Right lobe of liver (tissue), 6 donors: ENCODE data around the gene ZNF771. TPM values are rescaled to one million over a fixed set of nuclear protein-coding genes. Genes with fewer than 3 reads are reported as not detected.
"Not testable (repeated sequence)": the region's sequence is repeated elsewhere in the genome, so short reads cannot be mapped to it uniquely, and the experiment has no call there.

Experiments used
- ATAC-seq, 4 donors: fragments of 200-7000 bp; cut with Tn5 transposase; one replicate each; pipeline ENCODE4 v1.9.1; 2020; ENCODE audit warnings: mild to moderate bottlenecking in 4 of 4, moderate library complexity in 4 of 4
- DNase-seq, 3 donors: peaks; one replicate each; pipeline ENCODE4 v3.0.0-alpha.2; 2020
- H3K27ac ChIP-seq, 3 donors: fragments of 200-600 bp; one replicate each; pipeline ENCODE4 v1.8.0; 2022
- H3K27me3 ChIP-seq, 2 donors: fragments of 200-600 bp; one replicate each; pipeline ENCODE4 v1.8.0; 2022
- H3K36me3 ChIP-seq, 4 donors: fragments of 200-600 bp; sonication (generic) in 1 of 4; one replicate each; pipeline versions ENCODE4 v1.5.1 to v1.8.0; 2017 to 2022; ENCODE audit warnings: control low read depth in 1 of 4
- H3K4me1 ChIP-seq, 4 donors: fragments of 200-600 bp; sonication (generic) in 1 of 4; one replicate each; pipeline versions ENCODE4 v1.5.1 to v1.8.0; 2017 to 2022; ENCODE audit warnings: control low read depth in 1 of 4
- H3K4me3 ChIP-seq, 3 donors: fragments of 200-600 bp; one replicate each; pipeline ENCODE4 v1.8.0; 2022
- H3K9me3 ChIP-seq, 4 donors: fragments of 200-600 bp; sonication (generic) in 1 of 4; one replicate each; pipeline versions ENCODE4 v1.5.1 to v1.8.0; 2017 to 2022; ENCODE audit warnings: control low read depth in 1 of 4
- POLR2A ChIP-seq: fragments of 450-650 bp; IDR thresholded peaks from one replicate; pipeline ENCODE4 v1.6.1; 2017; ENCODE audit warnings: antibody characterized with exemption, mild to moderate bottlenecking
- WGBS: methylation state at CpG from one replicate; pipeline ENCODE4 v1.1.6; 2018; ENCODE audit warnings: low coverage, low lambda C conversion rate; ENCODE audit not compliant: insufficient coverage; ENCODE audit errors: missing lambda C conversion rate; 5-methylcytosine and 5-hydroxymethylcytosine counted together
- intact Hi-C, 2 donors: fragments of 100-400 bp; cut with DNase I; formaldehyde crosslinking; loops; one replicate each; pipeline versions ENCODE4 v1.11.2 to v1.14.1; 2022
- total RNA-seq, 6 experiments: library from RNA; depleted of rRNA in 2 of 6; stranded (reverse); fragments of >200 nt in 2 of 6; fragmentation: NEBNext Ultra II Directional in 3 of 6; extraction: Animal tissue kit (Norgen Biotek cat#: 25700) in 3 of 6; gene quantifications; one replicate each; pipeline versions ENCODE4 v1.1.0 to v1.2.4, GENCODE V29; 2016 to 2023
- TF ChIP-seq, protein P1 (sequence below), 4 donors: fragments of 200-600 bp in 3 of 4; fragments of 450-650 bp in 1 of 4; IDR thresholded peaks; one replicate each; pipeline versions ENCODE4 v1.5.1 to v1.8.0; 2016 to 2022; ENCODE audit warnings: antibody characterized with exemption in 4 of 4, mild to moderate bottlenecking in 2 of 4
- donor health status: DM: no; HTN: yes; CAD: no.
- donor health status: DM: no; HTN: no; CAD: no.
- donor health status: DM: no; HTN: no; CAD: no.
- donor health status: DM: no; HTN: yes; CAD: no.
- donor health status: DM: no; HTN: yes; CAD: no.

The ZNF771 gene
- total RNA-seq, 6 experiments from 2014 or later, result 3.9 to 11.3 (median 9.6) TPM

DNA sequence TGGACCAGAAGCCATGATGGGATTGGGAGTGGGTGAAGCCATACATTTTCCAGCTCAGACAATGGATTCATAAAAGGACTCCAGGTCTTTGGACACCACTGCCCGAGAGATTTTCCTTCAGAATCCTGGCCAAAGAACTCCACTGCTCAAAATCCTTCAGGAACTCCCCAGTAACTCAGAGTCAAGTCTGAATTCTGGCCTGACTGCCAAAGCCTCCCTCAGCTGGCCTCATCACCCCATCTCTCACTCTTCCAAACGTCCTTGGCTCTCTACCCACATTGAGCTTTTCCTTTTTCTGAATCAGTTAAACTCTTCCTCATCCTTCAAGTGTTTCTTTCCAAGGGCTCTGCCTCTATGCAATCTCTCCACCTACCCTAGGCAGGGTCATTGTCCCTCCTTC lies 23.9 kb upstream of the ZNF771 start:
- intact Hi-C loops, result no loop called here
- WGBS, result 64% methylated on average over 2 of the region's 2 CpGs
- no peak overlapping the region for H3K4me3 ChIP-seq
- H3K27ac ChIP-seq, result no peak overlapping the region
- no peaks in the 10 kb centered on the region for H3K9me3 ChIP-seq
- no peaks in the 10 kb centered on the region for H3K36me3 ChIP-seq
- H3K27me3 ChIP-seq, result no peaks in the 10 kb centered on the region
- ATAC-seq (no peak), DNase-seq (no peak)
- TF ChIP-seq, protein P1, sequence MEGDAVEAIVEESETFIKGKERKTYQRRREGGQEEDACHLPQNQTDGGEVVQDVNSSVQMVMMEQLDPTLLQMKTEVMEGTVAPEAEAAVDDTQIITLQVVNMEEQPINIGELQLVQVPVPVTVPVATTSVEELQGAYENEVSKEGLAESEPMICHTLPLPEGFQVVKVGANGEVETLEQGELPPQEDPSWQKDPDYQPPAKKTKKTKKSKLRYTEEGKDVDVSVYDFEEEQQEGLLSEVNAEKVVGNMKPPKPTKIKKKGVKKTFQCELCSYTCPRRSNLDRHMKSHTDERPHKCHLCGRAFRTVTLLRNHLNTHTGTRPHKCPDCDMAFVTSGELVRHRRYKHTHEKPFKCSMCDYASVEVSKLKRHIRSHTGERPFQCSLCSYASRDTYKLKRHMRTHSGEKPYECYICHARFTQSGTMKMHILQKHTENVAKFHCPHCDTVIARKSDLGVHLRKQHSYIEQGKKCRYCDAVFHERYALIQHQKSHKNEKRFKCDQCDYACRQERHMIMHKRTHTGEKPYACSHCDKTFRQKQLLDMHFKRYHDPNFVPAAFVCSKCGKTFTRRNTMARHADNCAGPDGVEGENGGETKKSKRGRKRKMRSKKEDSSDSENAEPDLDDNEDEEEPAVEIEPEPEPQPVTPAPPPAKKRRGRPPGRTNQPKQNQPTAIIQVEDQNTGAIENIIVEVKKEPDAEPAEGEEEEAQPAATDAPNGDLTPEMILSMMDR (IDR thresholded peaks at IDR 0.05), result no peak
- TF ChIP-seq POLR2A, result no peak
- peaks cover 0 to 6% (median 2%) of the 10 kb centered on the region in 4 donors for H3K4me1 ChIP-seq

DNA sequence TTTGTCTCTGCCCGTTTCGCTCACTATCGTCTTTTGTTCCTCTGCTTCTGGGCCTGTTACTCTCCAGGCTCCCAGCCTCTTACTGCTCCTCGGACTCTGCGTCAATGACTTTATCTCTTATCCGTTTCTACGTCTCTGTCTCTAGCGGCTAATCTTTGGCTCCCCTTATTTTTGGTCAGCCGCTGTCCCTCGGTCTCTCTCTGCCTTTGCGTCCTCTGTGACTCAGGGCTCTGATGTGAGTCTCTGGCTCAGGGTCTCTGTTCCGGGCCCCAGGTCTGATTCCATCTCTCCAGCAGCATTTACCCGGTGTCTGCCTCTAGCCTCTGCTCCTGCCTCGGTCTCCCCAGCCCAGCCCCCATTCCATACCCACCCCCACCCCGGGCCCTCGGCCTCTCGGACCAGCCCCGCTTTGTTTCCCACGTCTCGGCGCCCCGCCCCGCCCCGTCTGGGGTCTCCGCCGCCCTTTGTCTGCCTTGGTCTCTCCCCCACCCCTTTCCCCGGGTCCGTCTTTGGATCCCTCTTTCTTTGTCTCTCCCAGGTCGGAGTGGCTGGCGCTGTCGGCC lies 12.7 kb upstream of the ZNF771 start:
- peak overlapping the region; percentile 44 to 67 (median 59) for H3K27ac ChIP-seq
- no peak for TF ChIP-seq POLR2A
- TF ChIP-seq, protein P1 (IDR thresholded peaks at IDR 0.05), result no peak
- intact Hi-C loops, result no loop called here
- no peaks in the 10 kb centered on the region for H3K27me3 ChIP-seq
- DNase-seq (no peak), ATAC-seq (peak in 2 of 4 donors; percentile 8 to 10)
- H3K36me3 ChIP-seq, result peaks cover 0 to 4% (median 0%) of the 10 kb centered on the region in 4 donors
- WGBS, result 12% methylated on average over 31 of the region's 31 CpGs
- H3K4me3 ChIP-seq, result peak overlapping the region; percentile 80 to 96 (median 82)
- H3K4me1 ChIP-seq, result peaks cover 0 to 15% (median 0%) of the 10 kb centered on the region in 4 donors
- no peaks in the 10 kb centered on the region for H3K9me3 ChIP-seq

DNA sequence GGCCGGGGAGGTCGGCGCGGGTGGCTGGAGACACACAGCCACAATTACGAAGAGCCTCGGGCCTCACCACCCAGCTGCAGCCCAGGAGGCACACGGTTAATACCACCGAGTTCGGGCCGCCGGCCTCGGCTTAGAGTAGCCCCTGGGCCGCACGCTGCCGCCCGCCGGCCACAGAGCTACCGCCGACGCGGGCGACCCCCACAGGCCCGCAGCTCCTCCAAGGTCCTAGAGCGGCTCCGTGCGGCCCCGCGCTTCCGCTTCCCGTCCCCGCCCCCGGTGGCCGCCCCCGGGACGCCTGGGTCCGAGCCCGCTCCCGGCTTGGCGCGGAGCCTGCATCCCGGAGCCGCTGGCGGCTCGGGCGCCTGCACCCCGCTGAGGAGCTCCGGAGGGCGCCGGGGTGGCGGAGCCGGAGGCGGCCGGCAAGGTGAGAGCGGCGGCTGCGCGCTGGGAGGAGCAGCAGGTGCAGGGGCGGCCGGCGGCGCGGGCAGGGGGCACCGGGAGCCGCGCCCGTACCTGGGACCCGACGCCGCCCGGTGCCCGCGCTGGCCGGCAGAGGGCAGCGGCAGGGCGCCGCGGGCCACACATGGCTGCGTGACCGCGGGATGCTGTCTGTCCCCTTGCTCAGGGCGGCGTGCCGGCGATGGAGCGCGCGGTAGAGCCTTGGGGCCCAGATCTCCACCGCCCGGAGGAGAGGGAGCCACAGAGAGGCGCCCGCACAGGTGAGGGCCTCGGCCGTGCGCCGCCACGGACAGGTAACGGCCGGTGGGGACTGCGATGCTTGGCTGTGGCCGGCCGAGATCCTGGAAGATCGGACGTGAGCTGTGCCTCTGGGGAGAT lies 12.0 kb upstream of the ZNF771 start, which contains the start of gene ZNF48:
Gene ZNF48, plus strand, starts transcription at position 266 of the 837 bp plus-strand sequence. Its CDS starts 375 bp downstream, at position 641.
- DNase-seq (peak; percentile 90 to 92 (median 92)), ATAC-seq (peak; percentile 87 to 96 (median 93))
- Histone ChIP-seq H3K4me1 (peaks cover 0 to 20% (median 0%) of the 10 kb centered on the region in 4 donors), H3K27me3 (no peaks in the 10 kb centered on the region), H3K36me3 (peaks cover 0 to 4% (median 0%) of the 10 kb centered on the region in 4 donors), H3K9me3 (no peaks in the 10 kb centered on the region), H3K27ac (peak within 1 kb of the TSS; percentile 44 to 67 (median 59)), H3K4me3 (peak within 1 kb of the TSS; percentile 80 to 96 (median 82))
- TF ChIP-seq, protein P1 (IDR thresholded peaks at IDR 0.05), result peak in 3 of 4 donors; percentile 15 to 73 (median 70)
- peak; percentile 55 for TF ChIP-seq POLR2A
- WGBS, result under 1% methylated on average over 31 of the region's 103 CpGs
- intact Hi-C loops, result no loop called here

DNA sequence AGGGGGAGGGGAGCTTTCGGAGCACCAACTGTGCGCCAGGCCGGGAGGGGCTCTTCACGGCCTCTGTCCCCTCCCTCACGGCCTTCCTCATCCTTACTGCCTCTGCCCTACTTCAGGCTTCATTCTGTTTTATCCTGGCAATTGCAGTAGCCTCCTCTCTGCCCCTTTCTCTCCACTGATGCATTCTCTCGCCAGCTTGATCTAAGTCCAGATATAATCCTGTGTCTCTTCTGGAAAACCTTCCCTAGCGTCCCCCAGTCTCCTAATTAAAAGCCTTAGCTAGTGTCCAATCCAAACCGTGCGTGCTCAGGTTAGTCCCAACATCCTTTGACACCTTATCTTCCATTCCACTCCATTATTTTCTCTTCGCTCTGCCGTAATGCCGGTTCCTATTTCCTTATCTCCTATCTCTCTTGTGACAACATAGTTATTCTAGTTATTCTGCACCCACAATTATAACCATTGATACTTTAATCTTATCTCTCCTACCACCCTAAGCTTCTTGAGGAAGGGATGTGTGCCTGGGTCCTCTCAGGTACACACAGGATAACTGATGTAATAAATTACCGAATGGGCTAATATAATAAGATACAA lies 11.3 kb upstream of the ZNF771 start:
- no peaks in the 10 kb centered on the region for H3K27me3 ChIP-seq
- DNase-seq (no peak), ATAC-seq (no peak)
- intact Hi-C loops, result no loop called here
- 12% methylated on average over 8 of the region's 13 CpGs for WGBS
- peaks cover 0 to 4% (median 0%) of the 10 kb centered on the region in 4 donors for H3K36me3 ChIP-seq
- peak overlapping the region in 2 of 3 donors; percentile 59 to 67 for H3K27ac ChIP-seq
- H3K4me3 ChIP-seq, result peak overlapping the region; percentile 80 to 96 (median 82)
- H3K4me1 ChIP-seq, result peaks cover 0 to 23% (median under 1%) of the 10 kb centered on the region in 4 donors
- no peak for TF ChIP-seq POLR2A
- TF ChIP-seq, protein P1 (IDR thresholded peaks at IDR 0.05), result no peak
- H3K9me3 ChIP-seq, result no peaks in the 10 kb centered on the region

DNA sequence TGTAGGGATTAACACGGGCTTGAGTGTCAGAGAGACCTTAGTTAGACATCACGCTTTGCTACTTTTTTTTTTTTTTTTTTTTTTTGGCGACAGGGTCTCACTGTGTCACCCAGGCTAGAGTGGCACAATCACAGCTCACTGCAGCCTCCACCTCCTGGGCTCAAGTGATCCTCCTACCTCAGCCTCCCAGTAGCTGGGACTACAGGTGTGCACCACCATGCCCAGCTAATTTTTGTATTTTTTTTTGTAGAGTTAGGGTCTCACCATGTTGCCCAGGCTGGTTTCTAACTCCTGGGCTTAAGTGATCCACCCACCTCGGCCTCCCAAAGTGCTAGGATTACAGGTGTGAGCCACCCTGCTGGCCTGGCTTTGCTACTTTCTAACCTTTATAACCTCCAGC lies 10.8 kb upstream of the ZNF771 start:
- H3K4me3 ChIP-seq, H3K27me3 ChIP-seq, DNase-seq, ATAC-seq, H3K9me3 ChIP-seq, intact Hi-C loops, H3K36me3 ChIP-seq: not testable (repeated sequence)
- Histone ChIP-seq H3K27ac (peak overlapping the region in 1 of 3 donors; percentile 59), H3K4me1 (peaks cover 0 to 29% (median 4%) of the 10 kb centered on the region in 4 donors)
- 59% methylated on average over 4 of the region's 4 CpGs for WGBS
